GM06990 (cell line): ENCODE data around the gene MEGF11.

Experiments used
- DNase-seq: peaks from one replicate; pipeline ENCODE4 v3.0.0-alpha.2; 2011; ENCODE audit not compliant: insufficient read length; ENCODE audit errors: extremely low read depth
- H3K27me3 ChIP-seq: replicated peaks from 2 replicates; pipeline ENCODE4 v1.6.0; 2011; ENCODE audit warnings: low read length; ENCODE audit not compliant: control insufficient read depth, insufficient read depth
- H3K36me3 ChIP-seq: 2 replicates; pipeline ENCODE4 v1.5.1; 2011; ENCODE audit warnings: low read length; ENCODE audit not compliant: control insufficient read depth, insufficient read depth
- H3K4me3 ChIP-seq: replicated peaks from 2 replicates; pipeline ENCODE4 v1.5.1; 2011; ENCODE audit warnings: low read depth, mild to moderate bottlenecking, control low read depth, low read length
- TF ChIP-seq, protein P1 (sequence below): IDR thresholded peaks from 2 replicates; pipeline ENCODE4 v1.5.1; 2011; ENCODE audit warnings: low read length, control low read depth, mild to moderate bottlenecking, inconsistent platforms; ENCODE audit not compliant: insufficient read depth, poor library complexity, severe bottlenecking

MEGF11 gene

DNA sequence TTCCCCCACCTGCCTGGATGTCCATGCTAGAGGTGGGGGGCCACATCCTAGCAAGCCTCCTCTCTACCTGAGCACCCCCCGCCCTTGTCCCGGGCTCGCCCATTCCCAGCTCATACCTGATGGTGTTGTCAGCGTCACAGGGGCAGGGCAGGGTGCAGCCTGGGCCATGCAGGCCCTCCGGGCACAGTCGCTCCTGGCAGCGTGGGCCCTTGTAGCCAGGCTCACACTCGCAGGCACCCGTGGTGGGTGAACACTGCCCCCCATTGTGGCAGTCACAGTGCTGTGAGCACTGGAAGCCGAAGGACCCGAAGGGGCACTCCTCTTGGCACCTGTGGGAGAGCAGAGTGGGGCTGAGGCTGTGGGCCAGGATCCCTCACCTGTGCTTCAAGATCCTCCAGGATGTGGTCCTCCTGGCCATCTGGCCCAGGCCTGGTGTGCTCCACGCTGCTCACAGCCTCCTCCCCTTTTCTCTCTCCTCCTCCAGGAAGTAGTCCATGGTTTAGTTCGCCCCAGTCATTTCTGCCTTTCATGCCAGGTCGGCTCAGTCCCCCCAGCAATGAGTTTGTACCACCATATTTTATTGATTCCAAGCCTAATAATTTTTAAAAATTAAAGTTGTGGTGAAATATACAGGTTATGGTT is 288.6 kb downstream of the MEGF11 start:
- no peaks in the 10 kb centered on the region for H3K36me3 ChIP-seq
- no peak overlapping the region for H3K4me3 ChIP-seq
- DNase-seq = no peak
- no peaks in the 10 kb centered on the region; the same call in 1 of the 2 replicates for H3K27me3 ChIP-seq
- TF ChIP-seq, protein P1, sequence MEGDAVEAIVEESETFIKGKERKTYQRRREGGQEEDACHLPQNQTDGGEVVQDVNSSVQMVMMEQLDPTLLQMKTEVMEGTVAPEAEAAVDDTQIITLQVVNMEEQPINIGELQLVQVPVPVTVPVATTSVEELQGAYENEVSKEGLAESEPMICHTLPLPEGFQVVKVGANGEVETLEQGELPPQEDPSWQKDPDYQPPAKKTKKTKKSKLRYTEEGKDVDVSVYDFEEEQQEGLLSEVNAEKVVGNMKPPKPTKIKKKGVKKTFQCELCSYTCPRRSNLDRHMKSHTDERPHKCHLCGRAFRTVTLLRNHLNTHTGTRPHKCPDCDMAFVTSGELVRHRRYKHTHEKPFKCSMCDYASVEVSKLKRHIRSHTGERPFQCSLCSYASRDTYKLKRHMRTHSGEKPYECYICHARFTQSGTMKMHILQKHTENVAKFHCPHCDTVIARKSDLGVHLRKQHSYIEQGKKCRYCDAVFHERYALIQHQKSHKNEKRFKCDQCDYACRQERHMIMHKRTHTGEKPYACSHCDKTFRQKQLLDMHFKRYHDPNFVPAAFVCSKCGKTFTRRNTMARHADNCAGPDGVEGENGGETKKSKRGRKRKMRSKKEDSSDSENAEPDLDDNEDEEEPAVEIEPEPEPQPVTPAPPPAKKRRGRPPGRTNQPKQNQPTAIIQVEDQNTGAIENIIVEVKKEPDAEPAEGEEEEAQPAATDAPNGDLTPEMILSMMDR = no peak

- Histone ChIP-seq H3K27me3 (no peaks in the 10 kb centered on the region; the same call in 1 of the 2 replicates), H3K36me3 (no peaks in the 10 kb centered on the region), H3K4me3 (no peak overlapping the region)
- TF ChIP-seq, protein P1 = no peak
- no peak for DNase-seq
Measured at GRCh38 chr15:65963911-65964482, 289.6 kb downstream of the MEGF11 start.

DNA sequence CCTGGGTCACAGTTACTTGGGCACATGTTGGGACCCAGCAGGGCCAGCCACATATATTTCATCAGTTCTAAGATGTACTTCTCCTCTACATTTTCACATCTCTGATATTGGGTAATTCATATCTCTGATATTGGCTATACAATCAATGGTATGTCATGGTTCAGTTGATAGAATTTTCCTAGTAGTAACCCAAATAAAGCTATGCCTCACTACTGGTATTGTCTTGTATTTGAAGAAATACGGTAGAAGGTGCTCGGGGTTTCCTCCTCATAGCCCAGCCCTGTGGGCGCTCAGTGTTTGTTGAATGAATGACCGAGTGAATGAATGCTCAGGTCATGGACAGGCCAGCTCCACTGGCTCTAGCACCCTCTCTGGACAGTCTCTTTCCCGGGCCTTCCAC is 290.2 kb downstream of the MEGF11 start:
- H3K4me3 ChIP-seq = no peak overlapping the region
- TF ChIP-seq, protein P1 = no peak
- no peaks in the 10 kb centered on the region; the same call in 1 of the 2 replicates for H3K27me3 ChIP-seq
- H3K36me3 ChIP-seq = no peaks in the 10 kb centered on the region
- DNase-seq = no peak

GRCh38 chr15:65962187-65962586 is 291.4 kb downstream of the MEGF11 start:
- TF ChIP-seq, protein P1 = no peak
- Histone ChIP-seq H3K36me3 (no peaks in the 10 kb centered on the region), H3K27me3 (no peaks in the 10 kb centered on the region; the same call in 1 of the 2 replicates), H3K4me3 (no peak overlapping the region)
- no peak for DNase-seq

- TF ChIP-seq, protein P1 = no peak
Measured at GRCh38 chr15:65960586-65960985, 293.0 kb downstream of the MEGF11 start.

More at GRCh38 chr15:65960586-65960985, 293.0 kb downstream of the MEGF11 start:
- Histone ChIP-seq H3K27me3 (no peaks in the 10 kb centered on the region; the same call in 1 of the 2 replicates), H3K36me3 (no peaks in the 10 kb centered on the region), H3K4me3 (no peak overlapping the region)
- DNase-seq = no peak
